OCI-LY7 (cell line): ENCODE data around the gene TRIM72. TPM values are rescaled to one million over a fixed set of nuclear protein-coding genes. Genes with fewer than 3 reads are reported as not detected.

Source experiments
- BruUV-seq: library from RNA; stranded (reverse); fragments of 400-500 nt; replicated peaks from 2 replicates; lab custom pipeline; 2021; lab: Mats Ljungman, UMichigan
- CTCF ChIA-PET: fragments of 300-600 bp; sonication (Branson Sonifier 250); formaldehyde crosslinking; loops from one replicate; lab custom pipeline; 2022; ENCODE audit warnings: antibody characterized with exemption; ENCODE audit not compliant: unreplicated experiment; lab: Charles Lee
- POLR2A ChIA-PET: fragments of 300-600 bp; sonication (Branson Sonifier 250); formaldehyde crosslinking; loops from one replicate; lab custom pipeline; 2022; ENCODE audit warnings: antibody characterized with exemption; lab: Charles Lee
- DNase-seq: peaks from one replicate; pipeline ENCODE4 v3.0.0-alpha.2; 2015; ENCODE audit warnings: low spot score
- H2AFZ ChIP-seq: fragments of 200-600 bp; sonication (generic), shearing (Covaris generic); 2 replicates; pipeline ENCODE4 v1.6.1; 2014; ENCODE audit warnings: mild to moderate bottlenecking, antibody characterized with exemption, low read length, moderate library complexity
- H3K27ac ChIP-seq: fragments of 200-600 bp; sonication (generic); 2 replicates; pipeline ENCODE4 v1.5.1; 2014; ENCODE audit warnings: mixed run types, low read depth, mild to moderate bottlenecking, moderate library complexity, low read length, inconsistent platforms; ENCODE audit not compliant: poor library complexity, severe bottlenecking
- H3K36me3 ChIP-seq: fragments of 200-600 bp; sonication (generic); 2 replicates; pipeline ENCODE4 v1.6.1; 2014; ENCODE audit warnings: mild to moderate bottlenecking, antibody characterized with exemption, low read length, moderate library complexity, mixed read lengths; ENCODE audit not compliant: insufficient read depth
- H3K4me1 ChIP-seq: fragments of 200-600 bp; sonication (generic); 2 replicates; pipeline ENCODE4 v1.5.1; 2014; ENCODE audit warnings: mild to moderate bottlenecking, low read length; ENCODE audit not compliant: insufficient read depth, poor library complexity, severe bottlenecking
- H3K4me2 ChIP-seq: fragments of 200-600 bp; sonication (generic); 2 replicates; pipeline ENCODE4 v1.6.1; 2014; ENCODE audit warnings: mild to moderate bottlenecking, low read length
- H3K4me3 ChIP-seq: fragments of 200-600 bp; sonication (generic); 2 replicates; pipeline ENCODE4 v1.5.1; 2014; ENCODE audit warnings: mild to moderate bottlenecking, low read depth, low read length; ENCODE audit not compliant: poor library complexity, severe bottlenecking
- H3K79me2 ChIP-seq: fragments of 200-600 bp; sonication (generic); 2 replicates; pipeline ENCODE4 v1.6.1; 2016; ENCODE audit warnings: low read depth, mild to moderate bottlenecking, low read length, moderate library complexity, mixed read lengths; ENCODE audit not compliant: insufficient read depth
- H3K9me2 ChIP-seq: fragments of 200-600 bp; sonication (generic); 2 replicates; pipeline ENCODE4 v1.6.1; 2016; ENCODE audit warnings: mild to moderate bottlenecking, low read length, mixed read lengths; ENCODE audit not compliant: insufficient read depth
- H3K9me3 ChIP-seq: fragments of 200-600 bp; sonication (generic); 2 replicates; pipeline ENCODE4 v1.6.1; 2014; ENCODE audit warnings: mild to moderate bottlenecking, mixed run types, low read length, mixed read lengths
- H4K20me1 ChIP-seq: fragments of 200-600 bp; sonication (generic); 2 replicates; pipeline ENCODE4 v1.6.1; 2014; ENCODE audit warnings: mild to moderate bottlenecking, antibody characterized with exemption, low read length, moderate library complexity, mixed read lengths; ENCODE audit not compliant: insufficient read depth
- CTCF ChIP-seq: fragments of 200-600 bp; sonication (generic); conservative IDR thresholded peaks from 2 replicates; pipeline ENCODE4 v1.5.1; 2014; ENCODE audit warnings: mild to moderate bottlenecking, antibody characterized with exemption, low read length, moderate library complexity, mixed read lengths
- EZH2phosphoT487 ChIP-seq: fragments of 200-600 bp; sonication (generic); IDR thresholded peaks from 2 replicates; pipeline ENCODE4 v1.6.1; 2018; ENCODE audit warnings: low read depth, borderline replicate concordance, mild to moderate bottlenecking, mixed run types, antibody characterized with exemption, low read length, moderate library complexity, mixed read lengths
- intact Hi-C: fragments of 100-400 bp; cut with micrococcal nuclease; formaldehyde crosslinking; loops from one replicate; pipeline ENCODE4 v1.10.0; 2022; ENCODE audit not compliant: unreplicated experiment
- total RNA-seq, 2 experiments: library from RNA; depleted of rRNA in 1 of 2; stranded (reverse); fragments of >200 nt in 1 of 2; shearing (Covaris generic) in 1 of 2; gene quantifications; 2 replicates each; pipeline ENCODE4 v1.2.3, GENCODE V29; 2014 to 2022

The TRIM72 gene
- total RNA-seq, 2 experiments from 2014 or later = 0.13 to 1.1 TPM

GRCh38 chr16:31221357-31222160 is 7.6 kb downstream of the TRIM72 start:
- Histone ChIP-seq H3K9me3 (no peaks in the 10 kb centered on the region), H3K4me1 (no peaks in the 10 kb centered on the region), H3K9me2 (no peaks in the 10 kb centered on the region), H3K79me2 (no peaks in the 10 kb centered on the region), H3K27ac (no peak overlapping the region), H3K4me2 (no peak overlapping the region), H4K20me1 (no peaks in the 10 kb centered on the region), H2AFZ (no peak overlapping the region), H3K36me3 (no peaks in the 10 kb centered on the region), H3K4me3 (no peak overlapping the region)
- POLR2A ChIA-PET = interaction anchor here (0.7 kb wide), 1 partner anchor 192 kb away, joined by 3 read pairs; no protein-coding TSS in a partner anchor
- intact Hi-C loops = no loop called here
- CTCF ChIA-PET = no interaction called here
- BruUV-seq = no TSS peak
- no peak for TF ChIP-seq EZH2phosphoT487
- no peak for TF ChIP-seq CTCF
- no peak for DNase-seq

- Histone ChIP-seq H3K9me3 (no peaks in the 10 kb centered on the region), H3K27ac (no peak overlapping the region), H3K9me2 (no peaks in the 10 kb centered on the region), H3K36me3 (no peaks in the 10 kb centered on the region), H3K4me2 (no peak overlapping the region), H3K4me3 (no peak overlapping the region), H4K20me1 (no peaks in the 10 kb centered on the region), H3K4me1 (no peaks in the 10 kb centered on the region), H3K79me2 (no peaks in the 10 kb centered on the region), H2AFZ (no peak overlapping the region)
- intact Hi-C loops = no loop called here
- POLR2A ChIA-PET = interaction anchor here (0.6 to 0.7 kb wide), 2 partner anchors 12 to 224 kb away, joined by 3 read pairs; no protein-coding TSS in a partner anchor
- CTCF ChIA-PET = no interaction called here
- no TSS peak for BruUV-seq
- TF ChIP-seq CTCF = no peak
- TF ChIP-seq EZH2phosphoT487 = no peak
- no peak for DNase-seq
Observed at GRCh38 chr16:31223044-31223443, 9.1 kb downstream of the TRIM72 start.
